AG10803 (cell line): Measurements from ENCODE around the gene CRY2.
"Not testable (repeated sequence)": the region's sequence is repeated elsewhere in the genome, so short reads cannot be mapped to it uniquely, and the experiment has no call there.

ENCODE experiments used
- DNase-seq: peaks from one replicate; pipeline ENCODE4 v3.0.0; 2010; ENCODE audit warnings: low read depth
- H3K4me3 ChIP-seq: 2 replicates; pipeline ENCODE4 v1.5.1; 2011; ENCODE audit warnings: mild to moderate bottlenecking, low read length, control low read depth
- TF ChIP-seq, protein P1 (sequence below): conservative IDR thresholded peaks from 2 replicates; pipeline ENCODE4 v1.5.1; 2011; ENCODE audit warnings: mild to moderate bottlenecking, low read length, control low read depth, inconsistent platforms

The CRY2 gene

DNA sequence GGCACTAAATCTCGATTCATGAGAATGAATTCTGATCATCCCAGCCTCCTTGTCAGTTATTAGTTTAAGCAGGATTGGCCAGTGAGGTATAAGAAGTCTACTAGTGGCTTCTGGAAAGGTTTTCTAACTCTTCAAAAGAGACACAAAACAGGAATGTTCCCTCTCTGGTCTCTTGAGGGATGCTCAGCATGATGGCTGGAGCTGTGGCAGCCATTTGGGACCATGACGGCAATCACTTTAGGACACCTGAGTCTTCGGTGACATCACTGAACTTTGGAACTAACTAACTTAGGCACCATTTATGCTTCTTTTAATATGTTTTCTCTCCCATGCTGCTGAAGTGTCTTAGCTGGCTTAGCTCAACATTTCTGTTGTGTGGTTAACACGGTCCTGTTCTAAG is 20.2 kb upstream of the CRY2 start:
- TF ChIP-seq, protein P1, sequence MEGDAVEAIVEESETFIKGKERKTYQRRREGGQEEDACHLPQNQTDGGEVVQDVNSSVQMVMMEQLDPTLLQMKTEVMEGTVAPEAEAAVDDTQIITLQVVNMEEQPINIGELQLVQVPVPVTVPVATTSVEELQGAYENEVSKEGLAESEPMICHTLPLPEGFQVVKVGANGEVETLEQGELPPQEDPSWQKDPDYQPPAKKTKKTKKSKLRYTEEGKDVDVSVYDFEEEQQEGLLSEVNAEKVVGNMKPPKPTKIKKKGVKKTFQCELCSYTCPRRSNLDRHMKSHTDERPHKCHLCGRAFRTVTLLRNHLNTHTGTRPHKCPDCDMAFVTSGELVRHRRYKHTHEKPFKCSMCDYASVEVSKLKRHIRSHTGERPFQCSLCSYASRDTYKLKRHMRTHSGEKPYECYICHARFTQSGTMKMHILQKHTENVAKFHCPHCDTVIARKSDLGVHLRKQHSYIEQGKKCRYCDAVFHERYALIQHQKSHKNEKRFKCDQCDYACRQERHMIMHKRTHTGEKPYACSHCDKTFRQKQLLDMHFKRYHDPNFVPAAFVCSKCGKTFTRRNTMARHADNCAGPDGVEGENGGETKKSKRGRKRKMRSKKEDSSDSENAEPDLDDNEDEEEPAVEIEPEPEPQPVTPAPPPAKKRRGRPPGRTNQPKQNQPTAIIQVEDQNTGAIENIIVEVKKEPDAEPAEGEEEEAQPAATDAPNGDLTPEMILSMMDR, result no peak
- no peak overlapping the region for H3K4me3 ChIP-seq
- no peak for DNase-seq

GRCh38 chr11:45828996-45829395 is 18.3 kb upstream of the CRY2 start:
- no peak overlapping the region for H3K4me3 ChIP-seq
- TF ChIP-seq, protein P1, result no peak

DNA sequence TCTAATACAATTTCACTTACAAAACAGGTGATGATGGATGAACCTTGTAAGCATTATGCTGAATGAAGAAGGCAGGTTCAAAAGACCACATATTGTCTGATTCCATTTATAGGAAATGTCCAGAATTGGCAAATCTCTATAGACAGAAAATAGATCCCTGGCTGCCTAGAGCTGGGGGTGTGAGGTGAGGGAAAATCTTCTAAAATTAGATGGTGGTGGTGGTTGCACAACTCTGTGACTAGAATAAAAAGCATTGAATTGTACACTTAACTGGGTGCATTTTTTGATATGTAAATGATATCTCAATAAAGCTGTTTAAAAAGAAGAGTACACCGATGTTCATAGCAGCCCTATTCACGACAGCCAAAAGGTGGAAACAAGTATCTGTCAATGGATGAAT is 16.7 kb upstream of the CRY2 start:
- H3K4me3 ChIP-seq, result no peak overlapping the region
- TF ChIP-seq, protein P1, result no peak
- no peak for DNase-seq

More at GRCh38 chr11:45828996-45829395, 18.3 kb upstream of the CRY2 start:
- no peak for DNase-seq

DNA sequence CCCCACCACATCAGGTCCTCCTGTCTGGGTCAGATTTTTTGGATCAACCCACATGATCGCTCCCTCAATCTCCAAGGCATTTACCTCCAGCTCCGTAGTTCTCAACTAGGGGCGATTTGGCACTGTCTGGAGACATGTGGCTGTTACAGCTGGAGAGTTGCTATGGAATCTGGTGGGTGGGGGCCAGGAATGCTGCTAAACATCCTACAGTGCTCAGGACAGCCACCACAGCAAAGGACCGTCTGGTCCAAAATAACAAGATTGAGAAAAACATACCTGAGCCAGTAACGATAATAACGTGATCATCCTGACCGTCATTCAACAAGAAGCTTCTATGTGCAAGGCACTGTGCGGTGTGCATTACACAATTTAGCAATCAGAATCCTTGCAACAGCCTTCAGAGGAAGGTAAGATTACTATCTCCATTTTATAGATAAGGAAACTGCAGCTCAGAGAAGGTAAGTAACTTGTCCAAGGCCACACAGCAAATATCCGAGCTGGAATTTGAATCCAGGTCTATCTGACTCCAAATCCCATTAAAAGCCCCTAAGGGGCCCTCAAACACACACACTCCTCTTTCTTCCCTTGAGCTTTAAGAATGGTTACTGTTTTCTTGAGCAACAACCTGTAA is 14.3 kb upstream of the CRY2 start:
- H3K4me3 ChIP-seq, result no peak overlapping the region
- TF ChIP-seq, protein P1, result no peak
- DNase-seq, result no peak

DNA sequence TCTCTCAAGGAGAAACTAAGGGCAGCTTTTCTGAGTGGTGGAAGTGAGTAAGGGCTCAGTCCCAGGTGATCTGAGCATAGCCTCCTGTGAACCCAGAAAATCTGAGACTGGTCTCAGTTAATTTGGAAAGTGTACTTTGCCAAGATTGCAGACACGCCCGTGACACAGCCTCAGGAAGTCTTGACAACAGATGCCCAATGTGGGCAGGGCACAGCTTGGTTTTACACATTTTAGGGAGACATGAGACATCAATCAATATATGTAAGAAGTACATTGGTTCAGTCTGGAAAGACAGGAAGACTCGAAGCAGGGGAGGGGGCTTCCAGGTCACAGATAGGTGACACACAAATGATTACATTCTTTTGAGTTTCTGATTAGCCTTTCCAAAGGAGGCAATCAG is 13.5 kb upstream of the CRY2 start:
- no peak for DNase-seq
- no peak overlapping the region for H3K4me3 ChIP-seq
- TF ChIP-seq, protein P1, result no peak

DNA sequence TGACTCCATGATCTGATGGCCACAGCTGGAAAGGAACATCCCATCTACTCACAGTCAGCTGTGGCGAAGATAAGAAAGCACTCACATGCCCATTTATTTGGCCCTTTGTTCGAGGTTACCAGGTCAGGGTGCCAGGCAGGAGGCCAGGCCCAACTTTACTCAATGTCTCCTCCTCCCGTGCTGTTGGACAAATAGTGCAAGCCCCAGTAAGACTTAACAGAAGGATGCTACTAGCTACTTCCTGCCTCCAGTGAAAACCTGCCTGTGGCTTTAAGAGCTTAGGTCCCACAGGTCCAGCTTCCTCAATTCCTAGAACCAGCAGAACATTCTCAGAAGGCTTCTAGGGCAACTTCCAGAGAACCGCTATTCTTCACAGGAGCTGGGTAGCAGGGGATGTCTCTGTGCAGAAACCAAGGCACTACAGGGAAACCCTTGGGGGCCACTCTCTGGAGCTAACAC is 12.9 kb upstream of the CRY2 start:
- no peak for DNase-seq
- TF ChIP-seq, protein P1, result no peak
- no peak overlapping the region for H3K4me3 ChIP-seq

GRCh38 chr11:45839204-45839603 is 8.1 kb upstream of the CRY2 start:
- DNase-seq, result no peak
- no peak overlapping the region for H3K4me3 ChIP-seq
- TF ChIP-seq, protein P1, result no peak

- DNase-seq, result not testable (repeated sequence)
Observed at GRCh38 chr11:45840251-45840650, 7.0 kb upstream of the CRY2 start.

More at GRCh38 chr11:45840251-45840650, 7.0 kb upstream of the CRY2 start:
- not testable (repeated sequence) for H3K4me3 ChIP-seq
